Measurements from ENCODE around the gene USB1. TPM values are rescaled to one million over a fixed set of nuclear protein-coding genes. Genes with fewer than 3 reads are reported as not detected.
A peak's percentile ranks its signal among the peaks of the same experiment; 100 is the strongest.

The USB1 gene
- total RNA-seq, 1 experiment from 2014 or later, result 73.1 TPM

- Histone ChIP-seq H3K4me2 (ENCODE audit: low read length) (no peak overlapping the region), H3K9me2 (ENCODE audit: insufficient read depth) (no peaks in the 10 kb centered on the region), H3K9ac (ENCODE audit: low read length) (no peak overlapping the region), H3K27me3 (ENCODE audit: insufficient read depth, low read length) (no peaks in the 10 kb centered on the region), H3K79me2 (ENCODE audit: insufficient read depth, low read length) (no peaks in the 10 kb centered on the region), H3K9me3 (ENCODE audit: control insufficient read depth in 1 of 2, insufficient read depth in 1 of 2, low read depth in 1 of 2, low read length in 2 of 2) (no peaks in the 10 kb centered on the region), H3K27ac (ENCODE audit: low read depth, low read length) (0 out of 2 replicates have a peak overlapping the region, but pooled peaks have one; percentile 1), H3K4me1 (ENCODE audit: control insufficient read depth in 1 of 2, insufficient read depth in 2 of 2, low read length in 2 of 2) (peaks cover 17 to 26% of the 10 kb centered on the region in 2 experiments; a peak in 3 of 4 replicates), H4K20me1 (ENCODE audit: insufficient read depth) (no peaks in the 10 kb centered on the region), H3K36me3 (ENCODE audit: control insufficient read depth in 1 of 2, insufficient read depth in 2 of 2, low read length in 2 of 2) (no peaks in the 10 kb centered on the region; a peak in 1 of 4 replicates), H3K4me3 (replicated peaks in 1 of 2; ENCODE audit: low read depth in 1 of 2, low read length in 2 of 2) (no peak overlapping the region), H2AFZ (ENCODE audit: low read depth, low read length, poor library complexity, severe bottlenecking) (no peak overlapping the region)
- BruUV-seq (replicated peaks), result no TSS peak
- ChIA-PET POLR2A (no interaction called here), RAD21 (ENCODE audit: low non-redundant PET in 1 of 2, low total read pairs in 2 of 2, uncharacterized antibody in 2 of 2, unreplicated experiment in 2 of 2) (no interaction called here), CTCF (interaction anchor here (0.9 kb wide), 1 partner anchor 102 kb away, joined by 4 read pairs; no protein-coding TSS in a partner anchor)
- TF ChIP-seq REST (IDR thresholded peaks at IDR 0.05; ENCODE audit: low read depth) (no peak), POLR2AphosphoS5 (IDR thresholded peaks at IDR 0.05; ENCODE audit: low read depth, low read length) (no peak), ELF1 (IDR thresholded peaks at IDR 0.05; ENCODE audit: borderline replicate concordance, low read depth) (no peak), EGR1 (IDR thresholded peaks at IDR 0.05; ENCODE audit: low read depth) (no peak), EZH2 (IDR thresholded peaks at IDR 0.05) (no peak), ZFX (IDR thresholded peaks at IDR 0.05) (no peak), RAD21 (IDR thresholded peaks at IDR 0.05; ENCODE audit: low read depth) (no peak), JUND (IDR thresholded peaks at IDR 0.05) (no peak), FOSL1 (IDR thresholded peaks at IDR 0.05; ENCODE audit: low read depth) (no peak), EZH2phosphoT487 (IDR thresholded peaks at IDR 0.05; ENCODE audit: borderline replicate concordance) (no peak), SIN3A (IDR thresholded peaks at IDR 0.05; ENCODE audit: low read depth) (no peak)
- TF ChIP-seq, protein P1, sequence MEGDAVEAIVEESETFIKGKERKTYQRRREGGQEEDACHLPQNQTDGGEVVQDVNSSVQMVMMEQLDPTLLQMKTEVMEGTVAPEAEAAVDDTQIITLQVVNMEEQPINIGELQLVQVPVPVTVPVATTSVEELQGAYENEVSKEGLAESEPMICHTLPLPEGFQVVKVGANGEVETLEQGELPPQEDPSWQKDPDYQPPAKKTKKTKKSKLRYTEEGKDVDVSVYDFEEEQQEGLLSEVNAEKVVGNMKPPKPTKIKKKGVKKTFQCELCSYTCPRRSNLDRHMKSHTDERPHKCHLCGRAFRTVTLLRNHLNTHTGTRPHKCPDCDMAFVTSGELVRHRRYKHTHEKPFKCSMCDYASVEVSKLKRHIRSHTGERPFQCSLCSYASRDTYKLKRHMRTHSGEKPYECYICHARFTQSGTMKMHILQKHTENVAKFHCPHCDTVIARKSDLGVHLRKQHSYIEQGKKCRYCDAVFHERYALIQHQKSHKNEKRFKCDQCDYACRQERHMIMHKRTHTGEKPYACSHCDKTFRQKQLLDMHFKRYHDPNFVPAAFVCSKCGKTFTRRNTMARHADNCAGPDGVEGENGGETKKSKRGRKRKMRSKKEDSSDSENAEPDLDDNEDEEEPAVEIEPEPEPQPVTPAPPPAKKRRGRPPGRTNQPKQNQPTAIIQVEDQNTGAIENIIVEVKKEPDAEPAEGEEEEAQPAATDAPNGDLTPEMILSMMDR (IDR thresholded peaks at IDR 0.05 in 2 of 3, conservative IDR thresholded peaks at IDR 0.05 in 1 of 3; ENCODE audit: borderline replicate concordance in 1 of 3, insufficient read depth in 1 of 3, low read depth in 2 of 3, low read length in 2 of 3), result no peak
- TF ChIP-seq, protein P2, sequence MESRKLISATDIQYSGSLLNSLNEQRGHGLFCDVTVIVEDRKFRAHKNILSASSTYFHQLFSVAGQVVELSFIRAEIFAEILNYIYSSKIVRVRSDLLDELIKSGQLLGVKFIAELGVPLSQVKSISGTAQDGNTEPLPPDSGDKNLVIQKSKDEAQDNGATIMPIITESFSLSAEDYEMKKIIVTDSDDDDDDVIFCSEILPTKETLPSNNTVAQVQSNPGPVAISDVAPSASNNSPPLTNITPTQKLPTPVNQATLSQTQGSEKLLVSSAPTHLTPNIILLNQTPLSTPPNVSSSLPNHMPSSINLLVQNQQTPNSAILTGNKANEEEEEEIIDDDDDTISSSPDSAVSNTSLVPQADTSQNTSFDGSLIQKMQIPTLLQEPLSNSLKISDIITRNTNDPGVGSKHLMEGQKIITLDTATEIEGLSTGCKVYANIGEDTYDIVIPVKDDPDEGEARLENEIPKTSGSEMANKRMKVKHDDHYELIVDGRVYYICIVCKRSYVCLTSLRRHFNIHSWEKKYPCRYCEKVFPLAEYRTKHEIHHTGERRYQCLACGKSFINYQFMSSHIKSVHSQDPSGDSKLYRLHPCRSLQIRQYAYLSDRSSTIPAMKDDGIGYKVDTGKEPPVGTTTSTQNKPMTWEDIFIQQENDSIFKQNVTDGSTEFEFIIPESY (IDR thresholded peaks at IDR 0.05; ENCODE audit: extremely low read depth, insufficient replicate concordance, low read length), result no peak
- ATAC-seq (no peak), DNase-seq (ENCODE audit: low read depth, low spot score) (no peak)
- intact Hi-C loops (cut with micrococcal nuclease), result loop anchor here (1.0 to 10.0 kb wide), 6 partner anchors 102 to 737 kb away; partner anchors contain the start of gene CSNK2A2
These were observed 18.8 kb downstream of the USB1 start for GRCh38 chr16:58019866-58020538.

Data from HCT116 (cell line).